DMS 273 (cell line): ENCODE data around the gene PPCS.

ENCODE experiments used
- DNase-seq: peaks from one replicate; lab custom pipeline; 2025; ENCODE audit not compliant: unreplicated experiment; lab: John Stamatoyannopoulos, UW

The PPCS gene

GRCh38 chr1:42456010-42456753 is at the start of gene PPCS, which contains the start of gene ZMYND12:
PPCS (plus strand) TSS chr1:42456543; CDS start chr1:42456566, 23 bp downstream.
ZMYND12 (minus strand) TSS chr1:42456022; CDS start chr1:42455997, 25 bp downstream.
- peak; percentile 93 for DNase-seq

- DNase-seq = no peak
Observed at GRCh38 chr1:42414551-42415496, 41.5 kb upstream of the PPCS start.

GRCh38 chr1:42417166-42417565 is 39.2 kb upstream of the PPCS start:
- DNase-seq = peak; percentile 45

GRCh38 chr1:42418516-42418915 is 37.8 kb upstream of the PPCS start:
- DNase-seq = no peak

- DNase-seq = peak; percentile 93
Observed at GRCh38 chr1:42419126-42419821, 37.1 kb upstream of the PPCS start.

GRCh38 chr1:42420121-42420520 is 36.2 kb upstream of the PPCS start:
- DNase-seq = peak; percentile 58

- DNase-seq = peak; percentile 98
Observed at GRCh38 chr1:42420911-42421585, 35.3 kb upstream of the PPCS start.

GRCh38 chr1:42422737-42423136 is 33.6 kb upstream of the PPCS start:
- peak; percentile 80 for DNase-seq

- peak; percentile 28 for DNase-seq
Observed at GRCh38 chr1:42423681-42424080, 32.7 kb upstream of the PPCS start.

GRCh38 chr1:42424201-42424600 is 32.1 kb upstream of the PPCS start:
- DNase-seq = no peak

GRCh38 chr1:42427240-42427639 is 29.1 kb upstream of the PPCS start:
- no peak for DNase-seq

- DNase-seq = no peak
Observed at GRCh38 chr1:42429603-42430002, 26.7 kb upstream of the PPCS start.

GRCh38 chr1:42430286-42431135 is 25.8 kb upstream of the PPCS start:
- no peak for DNase-seq

- no peak for DNase-seq
Observed at GRCh38 chr1:42431514-42431913, 24.8 kb upstream of the PPCS start.

- DNase-seq = no peak
Observed at GRCh38 chr1:42432714-42433113, 23.6 kb upstream of the PPCS start.

- DNase-seq = no peak
Observed at GRCh38 chr1:42433369-42433768, 23.0 kb upstream of the PPCS start.

GRCh38 chr1:42434340-42434739 is 22.0 kb upstream of the PPCS start:
- no peak for DNase-seq

GRCh38 chr1:42439940-42440339 is 16.4 kb upstream of the PPCS start:
- DNase-seq = no peak

- no peak for DNase-seq
Observed at GRCh38 chr1:42442662-42443061, 13.7 kb upstream of the PPCS start.

- DNase-seq = no peak
Observed at GRCh38 chr1:42449256-42449655, 7.1 kb upstream of the PPCS start.
